ENCODE measurements around the gene SLC23A2.
"Not testable (repeated sequence)": the region's sequence is repeated elsewhere in the genome, so short reads cannot be mapped to it uniquely, and the experiment has no call there.

SLC23A2 gene

DNA sequence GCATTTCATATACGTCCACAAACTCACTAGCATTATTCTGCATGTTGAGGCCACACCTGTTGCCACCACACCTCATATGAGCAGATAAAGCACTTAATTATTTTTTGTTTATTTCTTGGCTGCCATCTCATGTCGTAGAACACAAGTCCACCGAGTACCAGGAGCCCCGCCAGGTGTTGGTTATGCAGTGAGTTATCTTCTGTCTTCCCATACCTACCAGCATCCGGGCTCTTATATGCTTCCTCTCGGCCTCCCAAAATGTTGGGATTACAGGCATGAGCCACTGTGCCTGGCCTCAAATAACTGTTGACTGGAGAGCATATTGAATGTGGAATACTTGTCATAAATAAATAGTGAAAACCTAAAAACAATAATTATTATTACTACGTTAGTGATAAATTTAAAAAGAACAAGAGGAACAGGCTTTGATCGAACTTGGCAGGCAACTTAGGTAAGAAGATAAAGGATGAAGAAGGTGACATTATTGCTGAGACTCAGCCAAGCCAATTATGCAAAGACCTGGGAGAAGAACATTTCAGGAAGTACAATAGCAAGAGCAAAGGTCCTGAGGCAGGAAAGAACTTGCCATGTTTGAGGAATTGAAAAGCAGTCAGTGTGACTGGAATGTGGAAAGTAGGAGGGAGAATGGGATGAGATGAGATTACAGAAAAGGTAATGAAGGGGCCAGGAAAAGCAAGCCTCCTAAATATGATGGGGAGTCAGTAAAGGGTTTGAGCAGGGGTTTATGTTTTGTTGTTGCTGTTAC, 12.6 kb upstream of the SLC23A2 start:
- TF ChIP-seq POLR2A (IDR thresholded peaks at IDR 0.05; ENCODE audit: extremely low read depth, insufficient read length) (no peak), MAX (IDR thresholded peaks at IDR 0.05; ENCODE audit: low read depth, low read length) (no peak)
- no peak for DNase-seq (ENCODE audit: low read depth)
- no peak overlapping the region for H3K4me3 ChIP-seq (ENCODE audit: low read depth, low read length)

- TF ChIP-seq, protein P1, sequence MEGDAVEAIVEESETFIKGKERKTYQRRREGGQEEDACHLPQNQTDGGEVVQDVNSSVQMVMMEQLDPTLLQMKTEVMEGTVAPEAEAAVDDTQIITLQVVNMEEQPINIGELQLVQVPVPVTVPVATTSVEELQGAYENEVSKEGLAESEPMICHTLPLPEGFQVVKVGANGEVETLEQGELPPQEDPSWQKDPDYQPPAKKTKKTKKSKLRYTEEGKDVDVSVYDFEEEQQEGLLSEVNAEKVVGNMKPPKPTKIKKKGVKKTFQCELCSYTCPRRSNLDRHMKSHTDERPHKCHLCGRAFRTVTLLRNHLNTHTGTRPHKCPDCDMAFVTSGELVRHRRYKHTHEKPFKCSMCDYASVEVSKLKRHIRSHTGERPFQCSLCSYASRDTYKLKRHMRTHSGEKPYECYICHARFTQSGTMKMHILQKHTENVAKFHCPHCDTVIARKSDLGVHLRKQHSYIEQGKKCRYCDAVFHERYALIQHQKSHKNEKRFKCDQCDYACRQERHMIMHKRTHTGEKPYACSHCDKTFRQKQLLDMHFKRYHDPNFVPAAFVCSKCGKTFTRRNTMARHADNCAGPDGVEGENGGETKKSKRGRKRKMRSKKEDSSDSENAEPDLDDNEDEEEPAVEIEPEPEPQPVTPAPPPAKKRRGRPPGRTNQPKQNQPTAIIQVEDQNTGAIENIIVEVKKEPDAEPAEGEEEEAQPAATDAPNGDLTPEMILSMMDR (IDR thresholded peaks at IDR 0.05; ENCODE audit: low read depth, low read length), result no peak
- no peak for TF ChIP-seq MAX (IDR thresholded peaks at IDR 0.05; ENCODE audit: low read depth, low read length)
- TF ChIP-seq POLR2A (IDR thresholded peaks at IDR 0.05; ENCODE audit: extremely low read depth, insufficient read length), result no peak
- no peak for TF ChIP-seq MYC (IDR thresholded peaks at IDR 0.05; ENCODE audit: low read depth, low read length)
- H3K4me3 ChIP-seq (ENCODE audit: low read depth, low read length), result no peak overlapping the region
- DNase-seq (ENCODE audit: low read depth), result peak; percentile 55
Measured at GRCh38 chr20:5008759-5009158, 7.4 kb upstream of the SLC23A2 start.

- no peak for DNase-seq (ENCODE audit: low read depth)
- TF ChIP-seq MYC (IDR thresholded peaks at IDR 0.05; ENCODE audit: low read depth, low read length) (no peak), POLR2A (IDR thresholded peaks at IDR 0.05; ENCODE audit: extremely low read depth, insufficient read length) (no peak), MAX (IDR thresholded peaks at IDR 0.05; ENCODE audit: low read depth, low read length) (no peak)
- TF ChIP-seq, protein P1 (IDR thresholded peaks at IDR 0.05; ENCODE audit: low read depth, low read length), result no peak
- no peak overlapping the region for H3K4me3 ChIP-seq (ENCODE audit: low read depth, low read length)
Measured at GRCh38 chr20:5005326-5005725, 4.0 kb upstream of the SLC23A2 start.

DNA sequence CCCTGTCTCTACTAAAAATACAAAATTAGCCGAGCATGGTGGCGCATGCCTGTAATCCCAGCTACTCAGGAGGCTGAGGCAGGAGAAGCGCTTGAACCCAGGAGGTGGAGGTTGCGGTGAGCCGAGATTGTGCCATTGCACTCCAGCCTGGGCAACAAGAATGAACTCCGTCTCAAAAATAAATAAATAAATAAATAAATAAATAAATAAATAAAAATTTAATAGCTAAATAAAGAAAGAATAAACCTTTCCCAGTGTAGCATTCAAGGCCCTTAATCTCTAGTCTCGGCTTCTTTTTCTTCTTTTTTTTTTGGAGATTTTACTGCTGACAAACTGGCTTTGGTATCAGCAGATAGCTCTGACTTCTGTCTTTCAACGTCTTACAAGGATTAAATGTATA, 3.5 kb upstream of the SLC23A2 start:
- not testable (repeated sequence) for DNase-seq (ENCODE audit: low read depth); H3K4me3 ChIP-seq (ENCODE audit: low read depth, low read length)

GRCh38 chr20:5003626-5004025, 2.3 kb upstream of the SLC23A2 start:
- no peak for DNase-seq (ENCODE audit: low read depth)
- H3K4me3 ChIP-seq (ENCODE audit: low read depth, low read length), result no peak overlapping the region
- TF ChIP-seq POLR2A (IDR thresholded peaks at IDR 0.05; ENCODE audit: extremely low read depth, insufficient read length), result no peak
- TF ChIP-seq, protein P1 (IDR thresholded peaks at IDR 0.05; ENCODE audit: low read depth, low read length), result no peak
- TF ChIP-seq MYC (IDR thresholded peaks at IDR 0.05; ENCODE audit: low read depth, low read length), result no peak
- TF ChIP-seq MAX (IDR thresholded peaks at IDR 0.05; ENCODE audit: low read depth, low read length), result no peak

- no peak overlapping the region for H3K4me3 ChIP-seq (ENCODE audit: low read depth, low read length)
- DNase-seq (ENCODE audit: low read depth), result no peak
- no peak for TF ChIP-seq MYC (IDR thresholded peaks at IDR 0.05; ENCODE audit: low read depth, low read length)
- TF ChIP-seq, protein P1 (IDR thresholded peaks at IDR 0.05; ENCODE audit: low read depth, low read length), result no peak
- no peak for TF ChIP-seq POLR2A (IDR thresholded peaks at IDR 0.05; ENCODE audit: extremely low read depth, insufficient read length)
- TF ChIP-seq MAX (IDR thresholded peaks at IDR 0.05; ENCODE audit: low read depth, low read length), result no peak
Measured at GRCh38 chr20:5002077-5002413, 735 bp upstream of the SLC23A2 start.

All from NB4 (cell line).